ENCODE results near the gene NLRP5.

DNA sequence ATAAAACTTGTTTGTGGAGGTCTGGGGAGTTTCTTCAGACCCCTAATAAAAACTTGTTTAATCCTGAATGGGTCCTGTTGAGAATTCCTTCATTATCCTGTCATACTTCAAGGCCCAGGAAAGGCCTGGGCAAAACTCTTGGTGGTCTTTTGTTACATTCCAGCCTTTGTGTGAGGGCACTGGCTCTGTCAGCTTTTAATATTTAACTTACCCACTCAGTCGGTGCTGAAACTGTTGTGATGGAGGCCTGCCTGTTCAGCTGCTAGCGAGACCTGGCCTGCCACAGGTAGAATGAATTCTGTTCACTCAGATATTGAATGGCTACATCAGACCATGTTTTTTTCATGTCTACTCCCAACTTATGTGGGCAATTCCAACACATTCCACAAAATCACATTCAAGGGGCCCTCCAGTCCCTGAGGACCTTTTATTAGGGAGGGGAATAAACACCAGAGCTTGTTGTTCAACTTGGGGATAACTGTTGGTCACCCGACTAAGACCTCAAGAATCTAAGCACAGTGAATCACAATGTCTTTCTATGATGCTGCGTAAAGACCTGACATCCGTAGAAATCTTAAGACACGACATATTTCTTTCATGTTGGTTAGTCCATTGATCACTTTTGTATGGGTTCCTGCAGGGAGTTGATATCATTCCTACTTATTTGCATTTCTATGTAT lies 26.4 kb upstream of the NLRP5 start:
- TF ChIP-seq EZH2 (IDR thresholded peaks at IDR 0.05) (no peak), EZH2phosphoT487 (IDR thresholded peaks at IDR 0.05) (no peak)
- TF ChIP-seq, protein P1, sequence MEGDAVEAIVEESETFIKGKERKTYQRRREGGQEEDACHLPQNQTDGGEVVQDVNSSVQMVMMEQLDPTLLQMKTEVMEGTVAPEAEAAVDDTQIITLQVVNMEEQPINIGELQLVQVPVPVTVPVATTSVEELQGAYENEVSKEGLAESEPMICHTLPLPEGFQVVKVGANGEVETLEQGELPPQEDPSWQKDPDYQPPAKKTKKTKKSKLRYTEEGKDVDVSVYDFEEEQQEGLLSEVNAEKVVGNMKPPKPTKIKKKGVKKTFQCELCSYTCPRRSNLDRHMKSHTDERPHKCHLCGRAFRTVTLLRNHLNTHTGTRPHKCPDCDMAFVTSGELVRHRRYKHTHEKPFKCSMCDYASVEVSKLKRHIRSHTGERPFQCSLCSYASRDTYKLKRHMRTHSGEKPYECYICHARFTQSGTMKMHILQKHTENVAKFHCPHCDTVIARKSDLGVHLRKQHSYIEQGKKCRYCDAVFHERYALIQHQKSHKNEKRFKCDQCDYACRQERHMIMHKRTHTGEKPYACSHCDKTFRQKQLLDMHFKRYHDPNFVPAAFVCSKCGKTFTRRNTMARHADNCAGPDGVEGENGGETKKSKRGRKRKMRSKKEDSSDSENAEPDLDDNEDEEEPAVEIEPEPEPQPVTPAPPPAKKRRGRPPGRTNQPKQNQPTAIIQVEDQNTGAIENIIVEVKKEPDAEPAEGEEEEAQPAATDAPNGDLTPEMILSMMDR (IDR thresholded peaks at IDR 0.05) = no peak
